HCT116 (cell line): ENCODE data around the gene TMEM154. TPM values are rescaled to one million over a fixed set of nuclear protein-coding genes. Genes with fewer than 3 reads are reported as not detected.

Source experiments
- ATAC-seq: fragments of 200-7000 bp; cut with Tn5 transposase; 2 replicates; pipeline ENCODE4 v1.9.1; 2020; ENCODE audit warnings: mild to moderate bottlenecking, moderate library complexity
- BruUV-seq: library from RNA; stranded (reverse); fragments of 400-500 nt; replicated peaks from 2 replicates; lab custom pipeline; 2021; lab: Mats Ljungman, UMichigan
- CTCF ChIA-PET: fragments of 300-600 bp; sonication (Branson Sonifier 250); formaldehyde crosslinking; loops from one replicate; lab custom pipeline; 2021; ENCODE audit warnings: antibody characterized with exemption; lab: Charles Lee
- POLR2A ChIA-PET: fragments of 300-600, 350-600 bp; sonication (Branson Sonifier 250); formaldehyde crosslinking; loops from one replicate; lab custom pipeline; 2021; ENCODE audit warnings: antibody characterized with exemption; lab: Charles Lee
- RAD21 ChIA-PET, 2 experiments: fragments of 300-600 bp; sonication (Branson Sonifier 250); formaldehyde crosslinking; loops; one replicate each; lab custom pipeline; 2023; ENCODE audit warnings: low total read pairs in 2 of 2; ENCODE audit not compliant: uncharacterized antibody in 2 of 2, unreplicated experiment in 2 of 2, low non-redundant PET in 1 of 2; lab: Charles Lee
- DNase-seq: peaks from one replicate; pipeline ENCODE4 v3.0.0-alpha.2; 2010; ENCODE audit warnings: low read depth, low spot score
- H2AFZ ChIP-seq: fragments of 200-600 bp; shearing (Covaris generic), sonication (generic); 2 replicates; pipeline ENCODE4 v1.6.1; 2017; ENCODE audit warnings: low read depth, mixed run types, mixed read lengths, antibody characterized with exemption, low read length; ENCODE audit not compliant: poor library complexity, severe bottlenecking
- H3K27ac ChIP-seq: 2 replicates; pipeline ENCODE4 v1.5.1; 2012; ENCODE audit warnings: low read depth, low read length
- H3K27me3 ChIP-seq: fragments of 200-600 bp; sonication (generic); 2 replicates; pipeline ENCODE4 v1.6.1; 2016; ENCODE audit warnings: mixed run types, low read length, mixed read lengths; ENCODE audit not compliant: insufficient read depth
- H3K36me3 ChIP-seq, 2 experiments: fragments of 200-500 bp in 1 of 2; fragments of 200-600 bp in 1 of 2; sonication (Bioruptor generic) in 1 of 2; sonication (generic) in 1 of 2; 2 replicates each; pipeline versions ENCODE4 v1.5.1 to v1.6.1; 2014 to 2016; ENCODE audit warnings: low read length in 2 of 2, inconsistent platforms in 1 of 2, mixed read lengths in 1 of 2, mixed run types in 1 of 2; ENCODE audit not compliant: insufficient read depth in 2 of 2, control insufficient read depth in 1 of 2
- H3K4me1 ChIP-seq, 2 experiments: fragments of 200-600 bp in 1 of 2; sonication (generic) in 1 of 2; 2 replicates each; pipeline versions ENCODE4 v1.5.1 to v1.6.1; 2012 to 2017; ENCODE audit warnings: low read length in 2 of 2, inconsistent platforms in 1 of 2, mild to moderate bottlenecking in 1 of 2, mixed read lengths in 1 of 2, mixed run types in 1 of 2, moderate library complexity in 1 of 2; ENCODE audit not compliant: insufficient read depth in 2 of 2, control insufficient read depth in 1 of 2
- H3K4me2 ChIP-seq: fragments of 200-600 bp; sonication (generic); 2 replicates; pipeline ENCODE4 v1.6.1; 2017; ENCODE audit warnings: mixed run types, low read length, mixed read lengths
- H3K4me3 ChIP-seq, 2 experiments: fragments of 200-600 bp in 1 of 2; sonication (generic) in 1 of 2; replicated peaks in 1 of 2; 2 replicates each; pipeline ENCODE4 v1.5.1; 2011 to 2016; ENCODE audit warnings: low read length in 2 of 2, control low read depth in 1 of 2, low read depth in 1 of 2, mild to moderate bottlenecking in 1 of 2, mixed read lengths in 1 of 2, mixed run types in 1 of 2
- H3K79me2 ChIP-seq: fragments of 200-600 bp; sonication (generic); 2 replicates; pipeline ENCODE4 v1.6.1; 2017; ENCODE audit warnings: mild to moderate bottlenecking, mixed run types, low read length, moderate library complexity, mixed read lengths; ENCODE audit not compliant: insufficient read depth
- H3K9ac ChIP-seq: fragments of 200-600 bp; sonication (generic); 2 replicates; pipeline ENCODE4 v1.6.1; 2016; ENCODE audit warnings: low read length, mixed read lengths
- H3K9me2 ChIP-seq: fragments of 200-600 bp; sonication (generic), shearing (Covaris generic); 2 replicates; pipeline ENCODE4 v1.6.1; 2017; ENCODE audit warnings: mixed run types, mild to moderate bottlenecking, moderate library complexity; ENCODE audit not compliant: insufficient read depth
- H3K9me3 ChIP-seq, 2 experiments: fragments of 200-500 bp in 1 of 2; fragments of 200-600 bp in 1 of 2; sonication (Bioruptor generic) in 1 of 2; sonication (generic) in 1 of 2; 2 replicates each; pipeline ENCODE4 v1.6.1; 2014 to 2017; ENCODE audit warnings: low read length in 2 of 2, mixed read lengths in 2 of 2, inconsistent platforms in 1 of 2, low read depth in 1 of 2, mild to moderate bottlenecking in 1 of 2, mixed run types in 1 of 2, moderate library complexity in 1 of 2; ENCODE audit not compliant: control insufficient read depth in 1 of 2, insufficient read depth in 1 of 2
- H4K20me1 ChIP-seq: fragments of 200-600 bp; sonication (generic), shearing (Covaris generic); 2 replicates; pipeline ENCODE4 v1.6.1; 2017; ENCODE audit warnings: mixed run types, mild to moderate bottlenecking, moderate library complexity; ENCODE audit not compliant: insufficient read depth
- ATF3 ChIP-seq: IDR thresholded peaks from 2 replicates; pipeline ENCODE4 v1.6.1; 2012
- CBX3 ChIP-seq: IDR thresholded peaks from 2 replicates; pipeline ENCODE4 v1.6.1; 2012; ENCODE audit warnings: low read depth
- CTCF ChIP-seq, 3 experiments: fragments of 200-600 bp in 1 of 3; sonication (generic) in 1 of 3; IDR thresholded peaks in 2 of 3; conservative IDR thresholded peaks in 1 of 3; 2 replicates each; pipeline ENCODE4 v1.5.1; 2012 to 2017; ENCODE audit warnings: low read depth in 2 of 3, low read length in 2 of 3, antibody characterized with exemption in 1 of 3, borderline replicate concordance in 1 of 3, control low read depth in 1 of 3, mild to moderate bottlenecking in 1 of 3, mixed read lengths in 1 of 3, mixed run types in 1 of 3, moderate library complexity in 1 of 3; ENCODE audit not compliant: insufficient read depth in 1 of 3
- ELF1 ChIP-seq: IDR thresholded peaks from 2 replicates; pipeline ENCODE4 v1.6.1; 2012; ENCODE audit warnings: low read depth, borderline replicate concordance
- EZH2 ChIP-seq: fragments of 200-600 bp; sonication (generic); IDR thresholded peaks from 2 replicates; pipeline ENCODE4 v1.6.1; 2017; ENCODE audit warnings: antibody characterized with exemption, mixed run types
- EZH2phosphoT487 ChIP-seq: fragments of 200-600 bp; IDR thresholded peaks from 2 replicates; pipeline ENCODE4 v1.6.1; 2018; ENCODE audit warnings: antibody characterized with exemption, borderline replicate concordance
- MAX ChIP-seq: IDR thresholded peaks from 2 replicates; pipeline ENCODE4 v1.6.1; 2012
- POLR2AphosphoS5 ChIP-seq: IDR thresholded peaks from 2 replicates; pipeline ENCODE4 v1.6.1; 2011; ENCODE audit warnings: mild to moderate bottlenecking, low read depth, low read length, moderate library complexity
- RAD21 ChIP-seq: IDR thresholded peaks from 2 replicates; pipeline ENCODE4 v1.6.1; 2012; ENCODE audit warnings: low read depth, mild to moderate bottlenecking
- REST ChIP-seq: IDR thresholded peaks from 2 replicates; pipeline ENCODE4 v1.6.1; 2012; ENCODE audit warnings: low read depth
- SIN3A ChIP-seq: IDR thresholded peaks from 2 replicates; pipeline ENCODE4 v1.6.1; 2012; ENCODE audit warnings: low read depth
- SP1 ChIP-seq: IDR thresholded peaks from 2 replicates; pipeline ENCODE4 v1.6.1; 2012; ENCODE audit warnings: low read depth
- SRF ChIP-seq: IDR thresholded peaks from 2 replicates; pipeline ENCODE4 v1.6.1; 2012; ENCODE audit warnings: low read depth
- YY1 ChIP-seq: IDR thresholded peaks from 2 replicates; pipeline ENCODE4 v1.6.1; 2011; ENCODE audit warnings: low read length, low read depth, moderate library complexity, mild to moderate bottlenecking; ENCODE audit not compliant: insufficient replicate concordance; ENCODE audit errors: extremely low read depth
- ZBTB33 ChIP-seq: IDR thresholded peaks from 2 replicates; pipeline ENCODE4 v1.6.1; 2011; ENCODE audit warnings: mild to moderate bottlenecking, low read length, moderate library complexity; ENCODE audit not compliant: insufficient replicate concordance; ENCODE audit errors: extremely low read depth
- ZFX ChIP-seq: fragments of 450-650 bp; IDR thresholded peaks from 2 replicates; pipeline ENCODE4 v1.6.1; 2017
- ZNF274 ChIP-seq: fragments of 200-500 bp; sonication (Bioruptor generic); IDR thresholded peaks from 2 replicates; pipeline ENCODE4 v1.6.1; 2014; ENCODE audit warnings: mild to moderate bottlenecking, low read depth, low read length, inconsistent platforms
- intact Hi-C: fragments of 100-400 bp; cut with micrococcal nuclease; formaldehyde crosslinking; loops from 2 replicates; pipeline ENCODE4 v1.10.0; 2022
- total RNA-seq: library from RNA; stranded (reverse); gene quantifications from one replicate; pipeline ENCODE4 v1.2.1, GENCODE V29; 2021; ENCODE audit not compliant: unreplicated experiment

TMEM154 gene
- total RNA-seq, 1 experiment from 2014 or later, result 2.4 TPM

GRCh38 chr4:152691761-152692160 is 12.0 kb upstream of the TMEM154 start:
- Histone ChIP-seq H3K9me3 (no peaks in the 10 kb centered on the region), H3K9ac (no peak overlapping the region), H3K4me3 (no peak overlapping the region), H3K4me1 (peaks cover 0 to 5% of the 10 kb centered on the region in 2 experiments; a peak in 2 of 4 replicates), H3K79me2 (no peaks in the 10 kb centered on the region), H4K20me1 (no peaks in the 10 kb centered on the region), H3K27me3 (no peaks in the 10 kb centered on the region), H2AFZ (no peak overlapping the region), H3K9me2 (no peaks in the 10 kb centered on the region), H3K4me2 (no peak overlapping the region), H3K36me3 (no peaks in the 10 kb centered on the region), H3K27ac (no peak overlapping the region)
- POLR2A ChIA-PET, result no interaction called here
- no TSS peak for BruUV-seq
- no peak for DNase-seq
- TF ChIP-seq YY1 (no peak), CTCF (IDR thresholded peaks at IDR 0.05 in 2 of 3, conservative IDR thresholded peaks at IDR 0.05 in 1 of 3; ENCODE audit: borderline replicate concordance in 1 of 3, insufficient read depth in 1 of 3, low read depth in 2 of 3, low read length in 2 of 3) (no peak), ZFX (no peak), EZH2phosphoT487 (no peak), POLR2AphosphoS5 (no peak), REST (no peak), EZH2 (no peak), ZBTB33 (no peak), MAX (no peak), SRF (no peak), SP1 (no peak), CBX3 (no peak), ZNF274 (no peak), ATF3 (no peak), SIN3A (no peak), ELF1 (no peak), RAD21 (no peak)
- intact Hi-C loops, result no loop called here
- CTCF ChIA-PET, result no interaction called here
- RAD21 ChIA-PET, result no interaction called here
- no peak for ATAC-seq
